A549 (cell line): ENCODE data around the gene RAP1GDS1. TPM values are rescaled to one million over a fixed set of nuclear protein-coding genes. Genes with fewer than 3 reads are reported as not detected.

Source experiments
- ATAC-seq, 2 experiments: fragments of 200-7000 bp in 1 of 2; fragments of >200 bp in 1 of 2; cut with Nextera tagmentation in 1 of 2; cut with Tn5 transposase in 1 of 2; 3 replicates each; pipeline versions ENCODE4 v1.8.0 to v1.9.1; 2018 to 2020; ENCODE audit warnings: mild to moderate bottlenecking in 1 of 2, moderate library complexity in 1 of 2
- CTCF ChIA-PET: fragments of 300-600 bp; sonication (Branson Sonifier 250); formaldehyde crosslinking; extraction: SDS; loops from one replicate; lab custom pipeline; 2021; ENCODE audit warnings: antibody characterized with exemption, inconsistent platforms; lab: Yijun Ruan, JAX
- POLR2A ChIA-PET: fragments of 350-600 bp; formaldehyde crosslinking; extraction: SDS; loops from one replicate; lab custom pipeline; 2021; ENCODE audit warnings: antibody characterized with exemption, inconsistent platforms; lab: Yijun Ruan, JAX
- DNase-seq, 2 experiments: peaks; one replicate each; pipeline versions ENCODE4 v3.0.0 to v3.0.0-alpha.2; 2011 to 2016; ENCODE audit warnings: low read depth in 1 of 2, low spot score in 1 of 2
- FAIRE-seq: peaks from 2 replicates; lab custom pipeline; 2011; peaks lifted over from hg19 to GRCh38; lab: Jason Lieb, UNC
- H3K27ac ChIP-seq, 2 experiments: fragments of >200 bp; sonication (Bioruptor Twin); formaldehyde crosslinking; 3 replicates each; pipeline ENCODE4 v1.5.1; 2016 to 2017
- H3K4me1 ChIP-seq: fragments of >200 bp; sonication (Bioruptor Twin); formaldehyde crosslinking; 3 replicates; pipeline ENCODE4 v1.6.1; 2016
- H3K4me2 ChIP-seq: fragments of >200 bp; sonication (Bioruptor Twin); formaldehyde crosslinking; 3 replicates; pipeline ENCODE4 v1.6.1; 2016
- H3K4me3 ChIP-seq: fragments of >200 bp; sonication (Bioruptor Twin); formaldehyde crosslinking; 3 replicates; pipeline ENCODE4 v1.5.1; 2016
- H3K9me3 ChIP-seq: fragments of >200 bp; sonication (Bioruptor Twin); formaldehyde crosslinking; 3 replicates; pipeline ENCODE4 v1.6.1; 2016
- ATOH8 ChIP-seq: fragments of 250-450 bp; sonication (Bioruptor Pico); IDR thresholded peaks from 2 replicates; pipeline ENCODE4 v1.5.0; 2020; ENCODE audit warnings: low read depth, mild to moderate bottlenecking, moderate library complexity
- CHD2 ChIP-seq: fragments of 150-350 bp; IDR thresholded peaks from 2 replicates; pipeline ENCODE4 v1.6.1; 2014; ENCODE audit warnings: low read length; ENCODE audit not compliant: partially characterized antibody
- EHF ChIP-seq: fragments of 250-450 bp; sonication (Bioruptor Pico); IDR thresholded peaks from 2 replicates; pipeline ENCODE4 v1.5.0; 2020; ENCODE audit warnings: mild to moderate bottlenecking
- EHMT2 ChIP-seq: fragments of 200-600 bp; sonication (generic); IDR thresholded peaks from 2 replicates; pipeline ENCODE4 v1.6.1; 2016; ENCODE audit warnings: antibody characterized with exemption, low read depth, mild to moderate bottlenecking, moderate library complexity
- ESRRA ChIP-seq: fragments of 150-350 bp; IDR thresholded peaks from 2 replicates; pipeline ENCODE4 v1.6.1; 2014; ENCODE audit warnings: mild to moderate bottlenecking, low read length, borderline replicate concordance
- FOSB ChIP-seq: fragments of 250-450 bp; sonication (Bioruptor Pico); IDR thresholded peaks from 2 replicates; pipeline ENCODE4 v1.5.0; 2020; ENCODE audit warnings: mild to moderate bottlenecking, moderate library complexity
- JUN ChIP-seq, 2 experiments: fragments of >200 bp; sonication (Bioruptor Twin); formaldehyde crosslinking; IDR thresholded peaks; 2 replicates in 1 of 2; 3 replicates in 1 of 2; pipeline ENCODE4 v1.6.1; 2016 to 2017
- KDM1A ChIP-seq: fragments of 200-600 bp; sonication (generic); IDR thresholded peaks from 2 replicates; pipeline ENCODE4 v1.6.1; 2016; ENCODE audit warnings: low read depth, mild to moderate bottlenecking
- MAFK ChIP-seq: fragments of 450-650 bp; IDR thresholded peaks from 2 replicates; pipeline ENCODE4 v1.6.1; 2014; ENCODE audit not compliant: partially characterized antibody
- NFE2L2 ChIP-seq: fragments of 150-350 bp; conservative IDR thresholded peaks from 2 replicates; pipeline ENCODE4 v1.6.1; 2014; ENCODE audit warnings: low read length
- NPAS2 ChIP-seq: fragments of 250-450 bp; sonication (Bioruptor Pico); IDR thresholded peaks from 2 replicates; pipeline ENCODE4 v1.8.0; 2022; ENCODE audit warnings: mild to moderate bottlenecking, moderate library complexity, borderline replicate concordance
- POLR2A ChIP-seq: IDR thresholded peaks from 2 replicates; pipeline ENCODE4 v1.6.1; 2012; ENCODE audit warnings: mild to moderate bottlenecking, low read length
- POLR2AphosphoS2 ChIP-seq: conservative IDR thresholded peaks from 2 replicates; pipeline ENCODE4 v1.6.1; 2012; ENCODE audit warnings: low read length, improper control_type of control experiment, inconsistent platforms
- RAD21 ChIP-seq, 2 experiments: fragments of >200 bp in 1 of 2; sonication (Bioruptor Twin) in 1 of 2; formaldehyde crosslinking in 1 of 2; IDR thresholded peaks in 1 of 2; conservative IDR thresholded peaks in 1 of 2; 2 replicates in 1 of 2; 3 replicates in 1 of 2; pipeline ENCODE4 v1.6.1; 2012 to 2018; ENCODE audit warnings: inconsistent platforms in 1 of 2
- REST ChIP-seq: fragments of 200-600 bp; sonication (generic); IDR thresholded peaks from 2 replicates; pipeline ENCODE4 v1.6.1; 2016; ENCODE audit warnings: antibody characterized with exemption, mild to moderate bottlenecking, moderate library complexity
- SREBF2 ChIP-seq: fragments of 450-650 bp; IDR thresholded peaks from 2 replicates; pipeline ENCODE4 v1.6.1; 2014; ENCODE audit warnings: mild to moderate bottlenecking, moderate library complexity
- TP53 ChIP-seq: fragments of 250-450 bp; sonication (Bioruptor Pico); IDR thresholded peaks from 2 replicates; pipeline ENCODE4 v1.5.0; 2021; ENCODE audit warnings: mild to moderate bottlenecking, moderate library complexity
- ZC3H11A ChIP-seq: fragments of 450-650 bp; IDR thresholded peaks from 2 replicates; pipeline ENCODE4 v1.6.1; 2014; ENCODE audit warnings: antibody characterized with exemption, mild to moderate bottlenecking
- ZFP36 ChIP-seq: fragments of 450-650 bp; IDR thresholded peaks from 2 replicates; pipeline ENCODE4 v1.6.1; 2014; ENCODE audit warnings: borderline replicate concordance; ENCODE audit not compliant: partially characterized antibody
- ZNF302 ChIP-seq: fragments of 250-450 bp; sonication (Bioruptor Pico); IDR thresholded peaks from 2 replicates; pipeline ENCODE4 v1.9.0; 2021; ENCODE audit warnings: inconsistent platforms, mild to moderate bottlenecking, moderate library complexity
- WGBS: methylation state at CpG from one replicate; pipeline ENCODE4 v1.1.6; 2017; ENCODE audit errors: missing lambda C conversion rate; 5-methylcytosine and 5-hydroxymethylcytosine counted together
- polyA plus RNA-seq, 4 experiments: library from polyadenylated mRNA; depleted of rRNA in 3 of 4; stranded (reverse); fragments of >200 nt; fragmentation: RNase III in 1 of 4; extraction: RNeasy Plus Mini Kit Qiagen cat#74134 plus additional on column Dnase treatment in 1 of 4; gene quantifications; 2 replicates in 3 of 4; 3 replicates in 1 of 4; pipeline ENCODE4 v1.2.3, GENCODE V29; 2011 to 2017
- TF ChIP-seq, protein P1 (sequence below): fragments of 150-350 bp; IDR thresholded peaks from 2 replicates; pipeline ENCODE4 v1.6.1; 2014; ENCODE audit warnings: low read depth, mild to moderate bottlenecking, low read length

RAP1GDS1 gene
- polyA plus RNA-seq, 2 of the 4 experiments (the other 2 are of a cell fraction), result 29.3 to 31.6 TPM

GRCh38 chr4:98433691-98434090, 172.5 kb downstream of the RAP1GDS1 start:
- Histone ChIP-seq H3K27ac (no peak overlapping the region), H3K4me2 (no peak overlapping the region), H3K4me1 (peaks cover 35% of the 10 kb centered on the region), H3K9me3 (no peaks in the 10 kb centered on the region), H3K4me3 (no peak overlapping the region)
- FAIRE-seq (no peak), ATAC-seq (no peak), DNase-seq (no peak)
- TF ChIP-seq CHD2, result no peak
- 83% methylated on average over 1 of the region's 1 CpG for WGBS
- ChIA-PET CTCF (no interaction called here), POLR2A (no interaction called here)

- DNase-seq (no peak), FAIRE-seq (no peak), ATAC-seq (no peak)
- ChIA-PET POLR2A (no interaction called here), CTCF (no interaction called here)
- no peak overlapping the region for H3K4me2 ChIP-seq
- TF ChIP-seq RAD21 (conservative IDR thresholded peaks at IDR 0.05 in 1 of 2, IDR thresholded peaks at IDR 0.05 in 1 of 2), result no peak
- no peak for TF ChIP-seq ZNF302 (CRISPR knock-in tag)
- no peak for TF ChIP-seq ZFP36
- TF ChIP-seq TP53 (CRISPR knock-in tag), result no peak
- no peak overlapping the region for H3K4me3 ChIP-seq
- H3K9me3 ChIP-seq, result no peaks in the 10 kb centered on the region
- H3K27ac ChIP-seq, result no peak overlapping the region
- 86% methylated on average over 4 of the region's 6 CpGs for WGBS
- H3K4me1 ChIP-seq, result peaks cover 31% of the 10 kb centered on the region
Observed at GRCh38 chr4:98434816-98435215, 173.6 kb downstream of the RAP1GDS1 start.

DNA sequence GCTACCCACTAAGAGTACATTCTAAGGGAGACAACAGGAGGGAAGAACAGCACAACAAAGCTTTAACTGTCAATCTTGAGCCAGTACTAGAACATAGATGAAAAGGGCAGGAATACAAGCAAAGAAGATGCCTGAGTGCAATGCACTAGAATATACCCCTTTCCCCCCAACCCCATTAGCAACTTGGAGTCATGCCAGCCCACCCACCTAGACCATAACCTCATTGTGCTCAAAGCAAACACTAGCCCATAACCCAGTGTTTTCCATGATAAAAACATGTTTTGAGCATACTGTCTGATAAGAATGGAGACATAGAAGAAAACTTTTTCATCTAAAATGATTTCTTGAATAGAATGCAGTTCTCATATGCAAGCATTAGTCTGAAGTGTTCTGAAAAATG, 183.2 kb downstream of the RAP1GDS1 start:
- no peak for TF ChIP-seq POLR2AphosphoS2
- TF ChIP-seq KDM1A, result no peak
- TF ChIP-seq EHMT2, result no peak
- no peak for TF ChIP-seq REST
- no peak for TF ChIP-seq MAFK
- no peak for TF ChIP-seq EHF
- TF ChIP-seq ZC3H11A, result no peak
- TF ChIP-seq POLR2A, result no peak
- no peak for TF ChIP-seq FOSB (CRISPR knock-in tag)
- TF ChIP-seq NFE2L2, result no peak
- no peak for TF ChIP-seq ATOH8 (CRISPR knock-in tag)
- TF ChIP-seq SREBF2, result no peak
- TF ChIP-seq, protein P1, sequence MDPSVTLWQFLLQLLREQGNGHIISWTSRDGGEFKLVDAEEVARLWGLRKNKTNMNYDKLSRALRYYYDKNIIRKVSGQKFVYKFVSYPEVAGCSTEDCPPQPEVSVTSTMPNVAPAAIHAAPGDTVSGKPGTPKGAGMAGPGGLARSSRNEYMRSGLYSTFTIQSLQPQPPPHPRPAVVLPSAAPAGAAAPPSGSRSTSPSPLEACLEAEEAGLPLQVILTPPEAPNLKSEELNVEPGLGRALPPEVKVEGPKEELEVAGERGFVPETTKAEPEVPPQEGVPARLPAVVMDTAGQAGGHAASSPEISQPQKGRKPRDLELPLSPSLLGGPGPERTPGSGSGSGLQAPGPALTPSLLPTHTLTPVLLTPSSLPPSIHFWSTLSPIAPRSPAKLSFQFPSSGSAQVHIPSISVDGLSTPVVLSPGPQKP, result no peak
- no peak for TF ChIP-seq NPAS2
- TF ChIP-seq JUN (IDR thresholded peaks at IDR 0.05), result no peak
- TF ChIP-seq ESRRA, result no peak
- H3K9me3 ChIP-seq, result no peaks in the 10 kb centered on the region
- H3K27ac ChIP-seq, result no peak overlapping the region
- FAIRE-seq (no peak), DNase-seq (no peak), ATAC-seq (no peak)
- ChIA-PET CTCF (no interaction called here), POLR2A (no interaction called here)
- H3K4me3 ChIP-seq, result no peak overlapping the region
- no peak overlapping the region for H3K4me2 ChIP-seq
- no peaks in the 10 kb centered on the region for H3K4me1 ChIP-seq
